GM12801 (cell line): Measurements from ENCODE around the gene TMEM106B.

Experiments used
- CTCF ChIP-seq: IDR thresholded peaks from one replicate; pipeline ENCODE4 v1.5.1; 2011; ENCODE audit warnings: control low read depth; ENCODE audit not compliant: insufficient read length; ENCODE audit errors: extremely low read depth

The TMEM106B gene

GRCh38 chr7:12290761-12291160 is 79.7 kb downstream of the TMEM106B start:
- TF ChIP-seq CTCF, result no peak

DNA sequence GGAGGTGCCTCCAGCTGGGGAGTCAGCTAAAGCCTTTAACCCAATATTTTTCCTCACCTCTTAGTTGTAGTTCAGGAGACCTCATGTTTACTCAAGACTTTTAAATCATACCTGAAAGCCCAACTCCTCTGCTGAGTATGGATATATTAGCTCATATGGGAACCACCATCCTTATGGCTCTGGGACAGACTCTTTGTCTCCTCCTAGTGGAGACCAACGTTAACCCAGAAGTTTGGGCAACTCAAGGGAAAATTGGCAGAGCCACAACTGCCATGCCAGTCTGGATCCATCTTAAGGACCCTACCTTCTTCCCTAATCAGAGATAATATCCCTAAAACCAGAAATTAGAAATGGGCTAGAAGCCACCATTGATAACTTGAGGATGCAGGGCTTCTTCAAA is 80.8 kb downstream of the TMEM106B start:
- no peak for TF ChIP-seq CTCF
